ENCODE measurements around the gene PDS5B. TPM values are rescaled to one million over a fixed set of nuclear protein-coding genes. Genes with fewer than 3 reads are reported as not detected.
"Not testable (repeated sequence)": the region's sequence is repeated elsewhere in the genome, so short reads cannot be mapped to it uniquely, and the experiment has no call there.

PDS5B gene
- total and polyA plus RNA-seq, 4 donors, result 3.6 to 24.3 (median 12.9) TPM

DNA sequence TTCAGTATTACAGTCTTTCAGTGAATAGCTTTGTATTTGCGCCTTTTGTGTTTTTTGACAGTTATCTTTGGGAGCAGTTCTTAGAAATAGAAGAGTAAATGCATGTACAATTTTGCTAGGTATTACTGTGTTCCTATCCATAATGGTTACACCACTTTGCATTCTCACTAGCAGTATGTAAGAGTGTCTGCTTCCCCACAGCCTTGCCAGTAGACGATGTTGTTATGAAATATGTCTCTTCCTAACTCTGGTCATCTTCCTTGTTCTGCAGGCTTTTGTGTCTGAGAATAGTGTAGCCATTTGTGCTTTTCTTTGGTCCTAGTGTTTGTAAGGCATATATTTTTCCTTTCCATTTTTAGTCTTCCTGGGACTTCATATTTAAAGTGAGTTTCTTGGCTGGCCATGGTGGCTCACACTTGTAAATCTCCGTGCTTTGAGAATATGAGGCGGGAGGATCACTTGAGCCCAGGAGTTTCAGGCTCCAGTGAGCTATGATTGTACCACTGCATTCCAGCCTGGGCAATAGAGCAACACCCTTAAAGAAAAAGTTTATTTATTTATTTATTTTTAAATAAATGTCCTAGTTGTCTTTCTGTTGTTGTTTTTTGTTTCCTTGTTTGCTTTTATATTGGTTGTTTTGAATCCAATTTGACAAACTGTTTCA is 140.3 kb downstream of the PDS5B start (continued):
- TF ChIP-seq, protein P1, sequence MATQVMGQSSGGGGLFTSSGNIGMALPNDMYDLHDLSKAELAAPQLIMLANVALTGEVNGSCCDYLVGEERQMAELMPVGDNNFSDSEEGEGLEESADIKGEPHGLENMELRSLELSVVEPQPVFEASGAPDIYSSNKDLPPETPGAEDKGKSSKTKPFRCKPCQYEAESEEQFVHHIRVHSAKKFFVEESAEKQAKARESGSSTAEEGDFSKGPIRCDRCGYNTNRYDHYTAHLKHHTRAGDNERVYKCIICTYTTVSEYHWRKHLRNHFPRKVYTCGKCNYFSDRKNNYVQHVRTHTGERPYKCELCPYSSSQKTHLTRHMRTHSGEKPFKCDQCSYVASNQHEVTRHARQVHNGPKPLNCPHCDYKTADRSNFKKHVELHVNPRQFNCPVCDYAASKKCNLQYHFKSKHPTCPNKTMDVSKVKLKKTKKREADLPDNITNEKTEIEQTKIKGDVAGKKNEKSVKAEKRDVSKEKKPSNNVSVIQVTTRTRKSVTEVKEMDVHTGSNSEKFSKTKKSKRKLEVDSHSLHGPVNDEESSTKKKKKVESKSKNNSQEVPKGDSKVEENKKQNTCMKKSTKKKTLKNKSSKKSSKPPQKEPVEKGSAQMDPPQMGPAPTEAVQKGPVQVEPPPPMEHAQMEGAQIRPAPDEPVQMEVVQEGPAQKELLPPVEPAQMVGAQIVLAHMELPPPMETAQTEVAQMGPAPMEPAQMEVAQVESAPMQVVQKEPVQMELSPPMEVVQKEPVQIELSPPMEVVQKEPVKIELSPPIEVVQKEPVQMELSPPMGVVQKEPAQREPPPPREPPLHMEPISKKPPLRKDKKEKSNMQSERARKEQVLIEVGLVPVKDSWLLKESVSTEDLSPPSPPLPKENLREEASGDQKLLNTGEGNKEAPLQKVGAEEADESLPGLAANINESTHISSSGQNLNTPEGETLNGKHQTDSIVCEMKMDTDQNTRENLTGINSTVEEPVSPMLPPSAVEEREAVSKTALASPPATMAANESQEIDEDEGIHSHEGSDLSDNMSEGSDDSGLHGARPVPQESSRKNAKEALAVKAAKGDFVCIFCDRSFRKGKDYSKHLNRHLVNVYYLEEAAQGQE (IDR thresholded peaks at IDR 0.05), result no peak

DNA sequence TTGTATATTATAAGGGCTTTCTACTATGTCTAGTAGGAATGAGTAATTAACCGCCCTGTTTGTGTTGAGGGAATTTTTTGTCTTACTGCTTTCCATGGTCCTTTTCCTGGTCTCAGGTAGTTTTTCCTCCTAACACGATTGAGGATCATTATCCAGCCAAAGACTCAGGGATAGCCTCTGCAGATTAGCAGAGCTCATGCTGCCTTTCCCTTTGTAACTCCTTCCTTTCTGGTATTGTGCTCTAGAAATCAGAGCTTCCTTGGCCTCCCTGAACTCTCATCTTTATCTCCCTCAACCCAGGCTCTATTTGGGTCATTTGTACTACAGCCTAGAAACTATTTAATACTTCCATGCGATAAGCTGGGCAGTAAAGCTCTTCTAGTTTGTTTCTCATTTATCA is 142.1 kb downstream of the PDS5B start:
- H3K4me1 ChIP-seq (ENCODE audit: control insufficient read depth in 4 of 4, insufficient read depth in 4 of 4, low read length in 3 of 4), result peaks cover 0 to 13% (median 8%) of the 10 kb centered on the region in 4 donors
- H3K36me3 ChIP-seq (ENCODE audit: control insufficient read depth in 4 of 4, insufficient read depth in 3 of 4, low read depth in 1 of 4, low read length in 3 of 4), result no peaks in the 10 kb centered on the region
- no peak overlapping the region for H3K9ac ChIP-seq (ENCODE audit: low read depth in 1 of 2, low read length in 2 of 2)
- 74% methylated on average over 3 of the region's 3 CpGs for WGBS
- DNase-seq (ENCODE audit: low spot score), result no peak
- H3K27ac ChIP-seq (ENCODE audit: low read depth in 1 of 2, low read length in 2 of 2), result no peak overlapping the region
- H3K4me3 ChIP-seq (ENCODE audit: low read depth in 1 of 3, low read length in 3 of 3), result no peak overlapping the region
- no peaks in the 10 kb centered on the region for H3K27me3 ChIP-seq (ENCODE audit: control insufficient read depth in 4 of 4, insufficient read depth in 4 of 4, low read length in 3 of 4)
- TF ChIP-seq, protein P2, sequence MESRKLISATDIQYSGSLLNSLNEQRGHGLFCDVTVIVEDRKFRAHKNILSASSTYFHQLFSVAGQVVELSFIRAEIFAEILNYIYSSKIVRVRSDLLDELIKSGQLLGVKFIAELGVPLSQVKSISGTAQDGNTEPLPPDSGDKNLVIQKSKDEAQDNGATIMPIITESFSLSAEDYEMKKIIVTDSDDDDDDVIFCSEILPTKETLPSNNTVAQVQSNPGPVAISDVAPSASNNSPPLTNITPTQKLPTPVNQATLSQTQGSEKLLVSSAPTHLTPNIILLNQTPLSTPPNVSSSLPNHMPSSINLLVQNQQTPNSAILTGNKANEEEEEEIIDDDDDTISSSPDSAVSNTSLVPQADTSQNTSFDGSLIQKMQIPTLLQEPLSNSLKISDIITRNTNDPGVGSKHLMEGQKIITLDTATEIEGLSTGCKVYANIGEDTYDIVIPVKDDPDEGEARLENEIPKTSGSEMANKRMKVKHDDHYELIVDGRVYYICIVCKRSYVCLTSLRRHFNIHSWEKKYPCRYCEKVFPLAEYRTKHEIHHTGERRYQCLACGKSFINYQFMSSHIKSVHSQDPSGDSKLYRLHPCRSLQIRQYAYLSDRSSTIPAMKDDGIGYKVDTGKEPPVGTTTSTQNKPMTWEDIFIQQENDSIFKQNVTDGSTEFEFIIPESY (IDR thresholded peaks at IDR 0.05), result no peak
- TF ChIP-seq HNF4G (IDR thresholded peaks at IDR 0.05), result no peak
- TF ChIP-seq YY1 (IDR thresholded peaks at IDR 0.05), result no peak
- no peak for TF ChIP-seq NR2F2 (IDR thresholded peaks at IDR 0.05)
- TF ChIP-seq, protein P1 (IDR thresholded peaks at IDR 0.05), result no peak
- TF ChIP-seq FOXA1 (IDR thresholded peaks at IDR 0.05), result no peak
- TF ChIP-seq, protein P3, sequence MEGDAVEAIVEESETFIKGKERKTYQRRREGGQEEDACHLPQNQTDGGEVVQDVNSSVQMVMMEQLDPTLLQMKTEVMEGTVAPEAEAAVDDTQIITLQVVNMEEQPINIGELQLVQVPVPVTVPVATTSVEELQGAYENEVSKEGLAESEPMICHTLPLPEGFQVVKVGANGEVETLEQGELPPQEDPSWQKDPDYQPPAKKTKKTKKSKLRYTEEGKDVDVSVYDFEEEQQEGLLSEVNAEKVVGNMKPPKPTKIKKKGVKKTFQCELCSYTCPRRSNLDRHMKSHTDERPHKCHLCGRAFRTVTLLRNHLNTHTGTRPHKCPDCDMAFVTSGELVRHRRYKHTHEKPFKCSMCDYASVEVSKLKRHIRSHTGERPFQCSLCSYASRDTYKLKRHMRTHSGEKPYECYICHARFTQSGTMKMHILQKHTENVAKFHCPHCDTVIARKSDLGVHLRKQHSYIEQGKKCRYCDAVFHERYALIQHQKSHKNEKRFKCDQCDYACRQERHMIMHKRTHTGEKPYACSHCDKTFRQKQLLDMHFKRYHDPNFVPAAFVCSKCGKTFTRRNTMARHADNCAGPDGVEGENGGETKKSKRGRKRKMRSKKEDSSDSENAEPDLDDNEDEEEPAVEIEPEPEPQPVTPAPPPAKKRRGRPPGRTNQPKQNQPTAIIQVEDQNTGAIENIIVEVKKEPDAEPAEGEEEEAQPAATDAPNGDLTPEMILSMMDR (IDR thresholded peaks at IDR 0.05; ENCODE audit: low read depth, low read length, missing input control), result no peak
- no peak for TF ChIP-seq RXRA (IDR thresholded peaks at IDR 0.05)
- TF ChIP-seq, protein P4, sequence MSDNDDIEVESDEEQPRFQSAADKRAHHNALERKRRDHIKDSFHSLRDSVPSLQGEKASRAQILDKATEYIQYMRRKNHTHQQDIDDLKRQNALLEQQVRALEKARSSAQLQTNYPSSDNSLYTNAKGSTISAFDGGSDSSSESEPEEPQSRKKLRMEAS (IDR thresholded peaks at IDR 0.05), result no peak
- no peak for TF ChIP-seq JUND (IDR thresholded peaks at IDR 0.05)
- no peak for TF ChIP-seq FOXA2 (IDR thresholded peaks at IDR 0.05)
- TF ChIP-seq SP1 (IDR thresholded peaks at IDR 0.05), result no peak
- TF ChIP-seq, protein P5, sequence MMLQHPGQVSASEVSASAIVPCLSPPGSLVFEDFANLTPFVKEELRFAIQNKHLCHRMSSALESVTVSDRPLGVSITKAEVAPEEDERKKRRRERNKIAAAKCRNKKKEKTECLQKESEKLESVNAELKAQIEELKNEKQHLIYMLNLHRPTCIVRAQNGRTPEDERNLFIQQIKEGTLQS (IDR thresholded peaks at IDR 0.05), result no peak
- TF ChIP-seq HNF4A (conservative IDR thresholded peaks at IDR 0.05), result no peak
- TF ChIP-seq EGR1 (IDR thresholded peaks at IDR 0.05; ENCODE audit: low read depth in 2 of 2), result no peak
- no peak for TF ChIP-seq GABPA (IDR thresholded peaks at IDR 0.05 in 1 of 2, conservative IDR thresholded peaks at IDR 0.05 in 1 of 2)
- TF ChIP-seq RAD21 (IDR thresholded peaks at IDR 0.05), result no peak
- no peak for TF ChIP-seq TAF1 (conservative IDR thresholded peaks at IDR 0.05)
- H3K9me3 ChIP-seq (ENCODE audit: control insufficient read depth in 4 of 4, low read length in 3 of 4), result no peaks in the 10 kb centered on the region

GRCh38 chr13:32729097-32729496 is 142.8 kb downstream of the PDS5B start:
- H3K4me1 ChIP-seq (ENCODE audit: control insufficient read depth in 4 of 4, insufficient read depth in 4 of 4, low read length in 3 of 4), result peaks cover 0 to 13% (median 8%) of the 10 kb centered on the region in 4 donors
- not testable (repeated sequence) for H3K4me3 ChIP-seq (ENCODE audit: low read depth in 1 of 3, low read length in 3 of 3); H3K27ac ChIP-seq (ENCODE audit: low read depth in 1 of 2, low read length in 2 of 2); H3K27me3 ChIP-seq (ENCODE audit: control insufficient read depth in 4 of 4, insufficient read depth in 4 of 4, low read length in 3 of 4); H3K9ac ChIP-seq (ENCODE audit: low read depth in 1 of 2, low read length in 2 of 2); DNase-seq (ENCODE audit: low spot score); H3K9me3 ChIP-seq (ENCODE audit: control insufficient read depth in 4 of 4, low read length in 3 of 4); H3K36me3 ChIP-seq (ENCODE audit: control insufficient read depth in 4 of 4, insufficient read depth in 3 of 4, low read depth in 1 of 4, low read length in 3 of 4)

Measured in liver (tissue), 9 donors.